Superior temporal gyrus (tissue), 1 donor: ENCODE measurements around the gene RPTOR.
"Not testable (repeated sequence)": the region's sequence is repeated elsewhere in the genome, so short reads cannot be mapped to it uniquely, and the experiment has no call there.

Source experiments
- DNase-seq: peaks from one replicate; pipeline ENCODE4 v3.0.0-alpha.2; 2016; ENCODE audit errors: extremely low spot score

Gene RPTOR

DNA sequence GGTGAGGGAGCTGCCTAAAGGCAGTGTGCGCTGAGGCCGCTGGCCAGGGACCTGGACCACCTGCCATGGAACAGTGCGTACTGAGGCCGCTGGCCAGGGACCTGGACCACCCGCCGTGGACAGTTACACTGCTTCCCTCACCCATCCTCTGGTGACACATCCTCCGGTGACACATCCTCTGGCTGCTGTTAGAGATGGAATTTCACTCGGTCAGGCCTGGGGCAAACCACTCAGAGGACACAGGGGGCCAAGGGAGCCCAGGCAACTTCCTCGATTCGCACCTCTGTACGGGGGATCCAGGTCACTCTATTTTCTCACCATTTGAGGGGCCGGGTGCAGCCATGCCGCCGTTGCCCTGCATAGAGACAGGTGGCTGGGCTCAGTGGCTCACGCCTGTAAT lies 32.4 kb upstream of the RPTOR start:
- DNase-seq: no peak

GRCh38 chr17:80513201-80513600 lies 31.4 kb upstream of the RPTOR start:
- DNase-seq: no peak

DNA sequence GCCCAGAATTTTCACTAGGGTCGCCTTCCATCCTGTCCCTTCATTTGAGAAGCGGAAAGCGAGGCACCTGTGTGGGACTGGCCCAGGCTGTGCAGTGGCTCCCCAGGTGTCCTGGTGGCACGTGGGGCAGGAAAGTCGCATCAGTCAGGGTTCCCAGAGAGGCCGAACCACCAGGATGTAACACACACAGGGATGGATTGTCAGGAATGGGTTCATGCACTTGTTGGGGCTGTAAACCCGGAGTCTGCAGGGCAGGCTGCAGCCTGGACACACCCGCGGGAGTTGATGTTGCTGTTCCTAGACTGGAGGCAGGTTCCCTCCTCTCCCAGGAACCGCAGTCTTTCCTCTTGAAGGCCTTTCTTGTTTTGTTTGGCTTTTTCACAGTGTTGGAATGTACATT lies 30.7 kb upstream of the RPTOR start:
- no peak for DNase-seq

DNA sequence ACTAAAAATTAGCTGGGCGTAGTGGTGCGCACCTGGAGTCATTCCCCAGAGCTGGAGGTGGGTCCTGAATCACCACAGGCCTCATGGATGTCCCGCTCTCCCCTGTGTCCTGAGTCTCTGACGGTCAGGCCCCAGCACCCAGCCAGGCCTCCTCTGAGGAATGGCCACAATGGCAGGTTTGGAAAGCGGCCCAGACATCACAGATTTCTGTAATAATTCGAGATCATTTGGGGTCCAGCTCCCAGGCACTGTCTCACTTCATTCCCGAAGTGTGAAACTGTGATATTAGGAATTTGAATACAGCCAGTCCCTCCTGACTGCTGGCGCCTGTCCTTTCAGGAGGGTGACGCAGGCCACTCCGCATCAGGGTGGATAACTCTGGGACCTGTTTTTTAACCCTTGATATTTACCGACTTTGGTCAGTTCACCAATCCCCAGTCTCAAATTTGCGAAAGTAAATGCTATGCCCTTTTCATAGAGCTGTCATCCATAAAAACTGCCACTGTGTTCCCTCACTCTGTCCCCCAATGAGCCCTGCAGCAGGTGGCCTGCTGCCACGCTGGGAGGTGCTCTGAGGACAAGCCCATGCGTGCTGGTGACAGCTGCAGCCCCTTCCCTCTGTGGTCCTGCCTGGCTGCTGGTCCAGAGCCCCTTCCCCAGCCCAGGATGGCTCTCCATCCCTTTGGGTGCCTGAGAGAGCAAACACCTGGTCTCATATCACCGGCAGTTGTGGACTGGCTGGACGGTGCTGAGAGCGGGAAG lies 28.3 kb upstream of the RPTOR start:
- DNase-seq: no peak

GRCh38 chr17:80517641-80518040 lies 27.0 kb upstream of the RPTOR start:
- DNase-seq: no peak

DNA sequence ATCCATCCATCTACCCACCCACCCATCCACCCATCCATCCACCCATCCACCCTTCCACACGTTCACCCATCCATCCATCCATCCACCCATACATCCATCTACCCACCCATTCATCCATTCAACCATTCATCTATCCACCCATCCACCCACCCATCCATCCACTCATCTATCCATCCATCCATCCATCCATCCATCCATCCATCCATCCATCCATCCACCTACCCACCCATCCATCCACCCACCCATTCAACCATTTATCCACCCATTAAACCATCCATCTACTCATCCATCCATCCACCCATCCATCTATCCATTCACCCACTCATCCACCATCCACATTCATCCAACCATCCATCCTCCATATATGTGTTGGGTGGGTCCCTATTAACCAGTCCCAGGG lies 26.2 kb upstream of the RPTOR start:
- no peak for DNase-seq

GRCh38 chr17:80519091-80519781 lies 25.4 kb upstream of the RPTOR start:
- DNase-seq: no peak

GRCh38 chr17:80520810-80521455 lies 23.7 kb upstream of the RPTOR start:
- DNase-seq: no peak

GRCh38 chr17:80523054-80523744 lies 21.4 kb upstream of the RPTOR start:
- no peak for DNase-seq

DNA sequence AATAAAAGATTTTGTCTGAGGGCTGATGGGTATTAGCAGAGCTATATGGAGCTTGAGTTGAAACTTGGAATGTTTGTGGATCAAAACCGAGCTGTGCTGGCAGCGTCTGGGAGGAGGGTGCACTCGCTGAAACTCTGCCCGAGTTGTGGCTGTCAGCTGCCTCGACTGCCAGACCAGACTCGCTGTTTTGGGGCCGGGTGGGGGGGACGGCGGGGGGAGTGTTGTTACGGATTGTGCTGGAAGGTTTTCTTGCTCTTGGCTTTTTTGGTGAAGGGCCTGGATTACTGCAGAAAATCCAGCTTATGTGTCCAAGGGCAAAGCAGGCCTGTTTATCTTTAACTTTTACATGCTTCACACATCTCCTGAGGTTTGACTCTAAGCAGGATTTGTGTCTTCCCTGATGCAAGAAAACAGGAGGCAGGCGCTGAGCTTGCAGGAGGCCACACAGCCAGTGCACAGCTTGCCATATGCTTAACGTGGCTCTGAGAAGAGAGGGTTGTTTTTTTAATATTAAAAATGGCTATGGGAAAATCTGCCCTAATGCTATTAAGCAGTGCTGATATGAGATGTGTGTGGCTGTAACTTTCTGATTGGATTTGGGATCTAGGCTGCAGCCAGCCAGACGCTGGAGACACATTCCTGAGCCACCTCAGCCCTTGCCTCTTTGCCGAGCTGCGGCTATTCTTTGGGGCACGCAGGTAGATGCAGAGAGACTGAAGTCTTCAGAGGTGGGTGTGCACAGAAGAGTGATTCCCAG lies 20.5 kb upstream of the RPTOR start:
- DNase-seq: no peak

- no peak for DNase-seq
These were observed 18.3 kb upstream of the RPTOR start for GRCh38 chr17:80526116-80526910.

DNA sequence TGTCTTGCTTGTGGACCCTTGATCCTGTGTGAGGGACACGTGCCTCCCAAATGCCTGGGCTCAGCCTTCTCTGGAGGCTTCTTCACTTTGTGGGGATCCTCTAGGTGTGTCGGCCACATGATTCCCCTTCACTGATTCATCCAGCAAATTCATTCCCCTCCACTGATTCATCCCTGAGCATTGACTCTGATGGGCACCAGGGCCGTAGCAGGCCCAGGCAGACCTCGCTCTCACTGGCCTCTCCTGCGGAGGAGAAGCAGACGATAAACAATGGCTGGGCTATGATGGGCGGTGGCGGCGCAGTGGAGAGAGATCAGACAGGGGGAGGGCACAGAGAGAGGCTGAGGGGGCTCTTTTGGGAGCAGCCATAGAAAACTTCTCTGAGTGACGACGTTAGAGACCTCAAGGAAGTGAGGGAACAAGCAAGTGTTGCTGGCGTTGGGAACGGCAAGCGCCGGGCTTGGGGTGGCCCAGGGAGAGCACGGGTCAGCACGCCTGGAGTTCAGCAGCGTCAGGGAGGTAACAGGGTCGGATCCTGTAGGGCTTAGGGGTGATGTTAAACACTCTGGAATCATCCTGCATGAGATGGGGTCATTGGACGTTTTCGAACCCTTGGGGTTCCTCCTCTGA lies 17.5 kb upstream of the RPTOR start:
- DNase-seq: no peak

DNA sequence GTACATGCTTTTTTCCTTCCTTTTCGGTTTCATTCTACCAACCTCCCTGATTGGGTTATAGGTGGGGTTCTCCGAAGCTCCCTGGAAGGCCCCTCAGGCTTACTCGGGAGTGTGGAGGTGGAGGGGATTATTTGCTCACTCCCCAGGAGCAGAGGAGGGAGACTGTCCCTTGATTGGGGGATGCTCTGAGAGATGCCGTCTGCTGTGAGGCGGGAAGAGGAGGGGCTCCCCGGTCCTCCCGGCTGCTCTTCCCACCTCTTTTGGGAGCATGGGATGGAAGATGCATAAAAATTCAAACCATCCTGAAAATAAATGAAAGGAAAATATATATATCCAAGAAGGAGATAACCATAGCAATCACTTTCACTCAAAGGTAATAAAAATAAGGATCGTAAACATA lies 16.1 kb upstream of the RPTOR start:
- DNase-seq: no peak

DNA sequence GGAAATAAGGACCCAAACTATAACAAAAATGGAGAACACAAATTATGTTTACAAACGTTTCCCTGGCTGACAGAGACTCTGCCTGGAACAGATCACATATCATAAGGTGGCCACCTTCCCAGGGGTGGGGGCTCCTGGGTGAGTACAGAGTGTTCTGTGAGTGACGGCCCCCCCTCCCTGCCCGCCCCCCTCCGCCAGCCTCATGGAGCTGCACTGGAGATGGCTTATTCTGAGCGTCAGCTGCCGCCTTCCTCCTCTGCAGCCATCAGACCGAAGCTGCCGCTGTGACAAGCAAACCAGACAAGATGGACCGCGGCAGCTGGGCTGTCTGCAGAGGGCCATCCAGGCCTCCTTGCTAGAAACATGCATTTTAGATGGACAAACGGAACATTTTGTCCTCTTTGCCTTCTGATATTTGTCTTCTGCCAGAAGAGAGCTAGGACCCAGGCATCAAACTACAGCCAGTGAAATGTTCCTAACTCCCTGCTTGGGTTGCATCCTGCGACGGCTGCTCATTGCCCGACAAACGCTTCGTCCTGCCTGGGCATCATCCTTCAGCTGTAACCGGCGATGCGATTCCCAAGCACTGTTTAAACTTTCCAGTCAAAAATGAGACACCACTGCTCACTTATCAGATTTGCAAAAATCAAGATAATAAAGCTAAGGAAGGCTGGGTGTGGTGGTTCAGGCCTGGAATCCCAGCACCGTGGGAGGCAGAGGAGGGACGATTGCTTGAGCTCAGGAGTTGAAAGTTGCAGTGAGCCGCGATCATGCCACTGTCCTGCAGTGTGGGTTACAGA lies 15.3 kb upstream of the RPTOR start:
- no peak for DNase-seq

DNA sequence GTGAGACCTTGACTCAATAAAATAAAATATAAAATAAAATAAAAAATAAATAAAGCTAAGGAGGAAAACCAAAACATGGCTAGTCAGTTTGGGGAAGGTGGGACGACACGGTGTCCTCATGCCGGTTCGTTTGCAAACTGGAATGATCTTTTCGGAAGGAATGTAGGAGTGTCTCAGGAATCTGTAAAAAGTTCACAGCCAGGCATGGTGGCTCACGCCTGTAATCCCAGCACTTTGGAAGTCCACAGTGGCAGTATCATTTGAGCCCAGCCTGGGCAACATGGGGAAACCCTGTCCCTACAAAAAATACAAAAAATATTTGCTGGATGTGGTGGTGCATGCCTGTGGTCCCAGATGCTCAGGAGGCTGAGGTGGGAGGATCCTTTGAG lies 14.7 kb upstream of the RPTOR start:
- no peak for DNase-seq

GRCh38 chr17:80531400-80531799 lies 13.2 kb upstream of the RPTOR start:
- no peak for DNase-seq

- DNase-seq: not testable (repeated sequence)
These were observed 7.3 kb upstream of the RPTOR start for GRCh38 chr17:80537386-80537785.

GRCh38 chr17:80538484-80538883 lies 6.2 kb upstream of the RPTOR start:
- no peak for DNase-seq

DNA sequence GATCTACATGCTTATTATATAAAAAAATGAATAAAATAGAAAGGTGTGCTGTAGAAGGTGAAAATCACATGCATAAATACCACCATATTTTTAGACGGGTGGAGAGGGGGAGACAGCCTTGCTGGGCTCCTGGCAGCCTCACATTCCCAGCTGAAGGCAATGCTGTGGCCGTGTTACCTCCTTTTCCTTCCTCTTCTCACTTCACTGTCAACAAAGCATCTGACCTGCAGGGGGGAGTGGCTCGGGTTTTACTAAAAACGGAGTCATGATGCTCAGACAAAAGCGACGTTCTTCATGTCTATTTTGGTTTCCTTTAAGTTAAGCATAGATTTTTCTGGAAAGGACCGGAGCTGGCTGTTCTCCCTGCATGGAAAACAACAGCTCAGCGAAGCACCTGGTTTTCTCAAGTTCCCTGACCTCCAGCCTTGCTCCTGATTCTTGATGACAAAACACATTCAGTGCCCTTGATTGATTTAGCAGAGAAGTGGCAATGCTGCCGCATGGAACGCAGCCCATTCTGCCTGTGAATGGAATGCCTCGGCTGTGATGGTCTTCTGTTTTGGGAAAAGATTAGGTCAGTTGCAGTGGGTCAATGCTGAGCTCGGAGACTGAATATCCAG lies 5.5 kb upstream of the RPTOR start:
- no peak for DNase-seq
